C4-2B (cell line): ENCODE data around the gene PNN.
"Not testable (repeated sequence)": the region's sequence is repeated elsewhere in the genome, so short reads cannot be mapped to it uniquely, and the experiment has no call there.

Experiments used
- H3K27ac ChIP-seq: fragments of 450-650 bp; 2 replicates; pipeline ENCODE4 v1.5.1; 2017
- ZFX ChIP-seq: fragments of 450-650 bp; IDR thresholded peaks from 2 replicates; pipeline ENCODE4 v1.6.1; 2017
- TF ChIP-seq, protein P1 (sequence below): fragments of 450-650 bp; conservative IDR thresholded peaks from 2 replicates; pipeline ENCODE4 v1.5.1; 2017; ENCODE audit warnings: mild to moderate bottlenecking

Gene PNN

DNA sequence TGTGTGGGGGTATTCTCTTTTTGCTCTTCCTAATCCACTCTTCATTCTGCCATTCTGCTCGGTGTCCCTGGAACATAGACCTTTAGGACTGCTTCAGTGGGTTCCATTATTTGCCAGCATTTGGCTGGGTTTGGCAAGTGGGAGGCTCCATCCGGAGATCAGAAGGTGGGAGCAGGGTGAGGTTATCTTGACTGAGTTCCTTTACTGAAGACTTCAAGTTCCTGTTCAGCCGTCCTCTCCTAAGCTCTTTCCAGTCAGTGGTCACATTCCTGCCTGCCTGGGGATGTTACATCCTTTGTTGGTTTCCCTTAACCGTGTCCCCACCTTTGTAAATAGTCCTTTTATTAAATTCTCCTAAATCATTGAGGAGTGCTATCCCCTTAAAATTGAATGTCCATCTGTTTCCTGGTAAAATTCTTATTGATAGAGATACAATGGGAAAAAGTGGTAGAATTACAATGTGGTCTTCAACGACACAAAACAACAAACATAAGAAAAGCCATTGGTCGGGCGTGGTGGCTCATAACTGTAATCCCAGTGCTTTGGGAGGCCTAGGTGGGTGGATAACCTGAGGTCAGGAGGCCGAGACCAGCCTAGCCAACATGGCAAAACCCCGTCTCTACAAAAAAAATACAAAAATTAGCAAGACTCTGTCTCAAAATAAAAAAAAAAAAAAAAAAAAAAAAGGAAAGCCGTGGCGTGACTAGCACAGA is 53.6 kb downstream of the PNN start:
- H3K27ac ChIP-seq = no peak overlapping the region
- no peak for TF ChIP-seq ZFX
- TF ChIP-seq, protein P1, sequence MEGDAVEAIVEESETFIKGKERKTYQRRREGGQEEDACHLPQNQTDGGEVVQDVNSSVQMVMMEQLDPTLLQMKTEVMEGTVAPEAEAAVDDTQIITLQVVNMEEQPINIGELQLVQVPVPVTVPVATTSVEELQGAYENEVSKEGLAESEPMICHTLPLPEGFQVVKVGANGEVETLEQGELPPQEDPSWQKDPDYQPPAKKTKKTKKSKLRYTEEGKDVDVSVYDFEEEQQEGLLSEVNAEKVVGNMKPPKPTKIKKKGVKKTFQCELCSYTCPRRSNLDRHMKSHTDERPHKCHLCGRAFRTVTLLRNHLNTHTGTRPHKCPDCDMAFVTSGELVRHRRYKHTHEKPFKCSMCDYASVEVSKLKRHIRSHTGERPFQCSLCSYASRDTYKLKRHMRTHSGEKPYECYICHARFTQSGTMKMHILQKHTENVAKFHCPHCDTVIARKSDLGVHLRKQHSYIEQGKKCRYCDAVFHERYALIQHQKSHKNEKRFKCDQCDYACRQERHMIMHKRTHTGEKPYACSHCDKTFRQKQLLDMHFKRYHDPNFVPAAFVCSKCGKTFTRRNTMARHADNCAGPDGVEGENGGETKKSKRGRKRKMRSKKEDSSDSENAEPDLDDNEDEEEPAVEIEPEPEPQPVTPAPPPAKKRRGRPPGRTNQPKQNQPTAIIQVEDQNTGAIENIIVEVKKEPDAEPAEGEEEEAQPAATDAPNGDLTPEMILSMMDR = no peak

DNA sequence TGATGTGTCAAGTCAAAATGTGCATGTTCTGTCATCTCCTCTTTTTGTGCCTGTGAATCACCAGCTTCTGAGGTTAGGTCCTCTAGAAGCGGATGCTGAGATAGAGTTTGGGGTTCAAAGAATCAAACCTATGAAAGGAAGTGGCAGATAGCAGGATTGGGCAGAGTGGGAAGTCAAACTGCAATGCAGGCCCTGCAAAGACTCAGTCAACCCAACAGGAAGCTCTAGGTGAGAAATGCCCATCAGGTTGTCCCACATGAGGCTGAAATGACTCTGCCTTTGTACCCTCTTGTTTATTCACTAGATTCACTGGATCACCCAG is 54.1 kb downstream of the PNN start:
- no peak for TF ChIP-seq ZFX
- TF ChIP-seq, protein P1 = no peak
- H3K27ac ChIP-seq = no peak overlapping the region

DNA sequence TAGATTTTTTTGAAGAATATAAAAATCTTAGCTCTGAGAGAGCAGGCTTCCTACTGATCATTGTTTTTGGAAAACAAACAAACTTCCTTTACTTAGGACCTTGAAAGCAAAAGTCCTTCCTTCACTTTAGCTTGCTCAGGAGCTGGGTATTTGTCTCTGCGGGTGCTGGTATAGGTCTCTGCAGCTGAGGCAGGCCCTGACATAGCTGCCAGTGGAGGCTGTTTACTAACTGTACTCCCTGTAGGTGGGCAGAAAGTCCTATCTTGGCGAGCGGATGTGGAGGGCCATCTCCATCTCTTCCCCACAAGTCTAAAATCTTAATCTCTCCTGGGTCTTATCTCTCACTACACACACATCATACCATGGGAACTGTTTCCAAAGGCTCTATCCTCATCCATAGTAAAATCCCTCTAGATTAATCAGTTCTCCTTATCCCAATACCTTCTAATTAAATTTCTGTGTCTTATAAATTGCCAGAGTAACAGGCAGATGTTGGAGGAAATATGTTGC is 54.6 kb downstream of the PNN start:
- no peak for TF ChIP-seq ZFX
- TF ChIP-seq, protein P1 = no peak
- H3K27ac ChIP-seq = no peak overlapping the region

DNA sequence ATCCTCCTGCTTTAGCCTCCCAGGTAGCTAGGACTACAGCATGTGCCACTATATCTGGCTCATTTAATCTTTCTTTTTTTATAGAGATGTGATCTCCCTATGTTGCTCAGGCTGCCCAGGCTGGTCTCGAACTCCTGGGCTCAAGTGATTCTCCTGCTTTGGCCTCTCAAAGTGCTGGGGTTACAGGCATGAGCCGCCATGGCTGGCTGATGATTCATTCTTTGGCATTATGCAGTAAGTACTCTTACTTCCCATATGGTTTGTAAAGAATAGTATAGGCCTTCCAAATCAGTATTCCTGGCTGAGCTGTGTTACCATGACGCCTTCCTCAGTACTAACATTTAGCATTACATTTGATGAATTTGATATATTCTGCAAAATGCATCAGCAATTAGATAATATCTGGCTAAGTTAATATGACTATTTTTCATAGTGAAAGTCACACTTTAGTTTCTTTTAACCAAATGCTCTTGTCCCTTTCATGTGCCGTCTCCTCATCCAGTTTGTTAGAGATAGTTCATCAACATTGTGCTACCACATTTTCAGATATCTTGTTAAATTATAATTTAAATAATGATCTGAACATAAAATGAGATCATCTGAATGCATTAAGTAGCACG is 55.5 kb downstream of the PNN start:
- no peak overlapping the region for H3K27ac ChIP-seq
- TF ChIP-seq, protein P1 = no peak
- no peak for TF ChIP-seq ZFX

DNA sequence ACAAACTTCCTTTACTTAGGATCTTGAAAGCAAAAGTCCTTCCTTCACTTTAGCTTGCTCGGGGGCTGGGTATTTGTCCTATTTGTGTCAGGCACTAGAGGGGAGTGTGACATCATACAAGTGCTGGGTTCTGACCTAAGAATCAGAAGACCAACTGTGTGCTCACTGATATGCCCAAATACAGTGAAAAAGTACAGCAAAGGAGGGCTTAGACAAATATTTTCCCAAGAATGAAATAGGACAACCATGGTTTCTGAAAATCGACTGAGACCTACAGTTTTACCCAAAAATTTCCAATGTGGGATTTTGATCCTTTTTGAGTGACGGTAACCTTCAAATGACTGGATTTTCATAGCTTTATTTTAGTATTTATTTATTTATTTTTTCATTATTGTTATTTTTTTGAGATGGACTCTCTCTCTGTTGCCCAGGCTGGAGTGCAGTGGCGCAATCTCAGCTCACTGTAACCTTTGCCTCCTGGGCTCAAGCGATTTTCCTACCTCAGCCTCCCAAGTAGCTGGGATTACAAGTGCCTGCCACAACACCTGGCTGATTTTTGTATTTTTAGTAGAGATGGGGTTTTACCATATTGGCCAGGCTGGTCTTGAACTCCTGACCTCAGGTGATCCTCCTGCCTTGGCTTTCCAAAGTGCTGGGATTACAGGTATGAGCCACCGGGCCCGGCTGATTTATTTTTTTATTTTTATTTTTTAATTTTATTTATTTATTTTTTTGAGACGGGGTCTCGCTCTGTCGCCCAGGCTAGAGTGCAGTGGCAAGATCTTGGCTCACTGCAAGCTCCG is 56.9 kb downstream of the PNN start:
- H3K27ac ChIP-seq = not testable (repeated sequence)
- TF ChIP-seq, protein P1 = peak; percentile 28
